ENCODE measurements around the gene THAP4. TPM values are rescaled to one million over a fixed set of nuclear protein-coding genes. Genes with fewer than 3 reads are reported as not detected.

The THAP4 gene, protein sequence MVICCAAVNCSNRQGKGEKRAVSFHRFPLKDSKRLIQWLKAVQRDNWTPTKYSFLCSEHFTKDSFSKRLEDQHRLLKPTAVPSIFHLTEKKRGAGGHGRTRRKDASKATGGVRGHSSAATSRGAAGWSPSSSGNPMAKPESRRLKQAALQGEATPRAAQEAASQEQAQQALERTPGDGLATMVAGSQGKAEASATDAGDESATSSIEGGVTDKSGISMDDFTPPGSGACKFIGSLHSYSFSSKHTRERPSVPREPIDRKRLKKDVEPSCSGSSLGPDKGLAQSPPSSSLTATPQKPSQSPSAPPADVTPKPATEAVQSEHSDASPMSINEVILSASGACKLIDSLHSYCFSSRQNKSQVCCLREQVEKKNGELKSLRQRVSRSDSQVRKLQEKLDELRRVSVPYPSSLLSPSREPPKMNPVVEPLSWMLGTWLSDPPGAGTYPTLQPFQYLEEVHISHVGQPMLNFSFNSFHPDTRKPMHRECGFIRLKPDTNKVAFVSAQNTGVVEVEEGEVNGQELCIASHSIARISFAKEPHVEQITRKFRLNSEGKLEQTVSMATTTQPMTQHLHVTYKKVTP
- total RNA-seq = 49.5 and 57.2 TPM in 2 replicates

DNA sequence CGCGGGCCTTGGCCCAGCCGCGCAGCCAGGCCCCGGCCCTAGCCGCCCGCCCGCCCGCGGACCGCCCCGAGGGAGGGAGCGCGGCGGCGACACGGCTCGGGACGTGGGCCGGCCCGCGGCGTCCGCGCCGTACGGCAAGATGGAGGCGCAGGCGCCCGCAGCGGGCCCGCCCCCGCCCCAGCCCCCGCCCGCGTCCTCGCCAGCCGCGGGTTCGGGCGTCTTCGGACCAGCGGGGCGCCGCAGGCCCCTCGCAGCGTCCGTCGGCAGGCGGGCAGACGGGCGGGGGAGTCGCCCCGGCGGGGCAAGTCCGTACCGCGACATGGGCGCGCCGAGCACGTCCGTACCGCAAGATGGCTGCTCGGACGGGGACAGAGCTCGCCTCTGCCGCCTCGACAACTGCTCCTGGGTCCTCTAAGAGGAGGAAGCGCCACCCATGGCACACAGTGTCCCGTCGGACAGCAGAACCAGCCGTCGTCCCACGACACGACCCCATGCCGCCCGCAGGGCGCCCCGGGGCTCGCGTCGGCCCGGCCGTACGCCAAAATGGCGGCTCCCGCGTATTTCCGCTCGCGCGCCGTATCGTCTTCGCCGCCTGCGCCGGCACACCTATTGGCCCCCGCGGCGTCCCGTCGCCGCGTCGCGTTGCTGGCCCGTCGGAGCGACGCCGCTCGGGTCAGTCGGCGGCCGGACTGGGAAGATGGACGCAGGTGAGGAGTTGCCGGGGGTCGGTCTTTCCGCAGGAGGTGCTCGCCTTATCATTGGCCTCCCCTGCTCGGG is at the start of gene THAP4, which contains the start of gene ATG4B:
THAP4 (minus strand) TSS at position 141 of the 777 bp plus-strand sequence. CDS start 141 bp downstream, outside the sequence.
ATG4B (plus strand) TSS at position 676 of the 777 bp plus-strand sequence; CDS start at position 698, 22 bp downstream.

DNA sequence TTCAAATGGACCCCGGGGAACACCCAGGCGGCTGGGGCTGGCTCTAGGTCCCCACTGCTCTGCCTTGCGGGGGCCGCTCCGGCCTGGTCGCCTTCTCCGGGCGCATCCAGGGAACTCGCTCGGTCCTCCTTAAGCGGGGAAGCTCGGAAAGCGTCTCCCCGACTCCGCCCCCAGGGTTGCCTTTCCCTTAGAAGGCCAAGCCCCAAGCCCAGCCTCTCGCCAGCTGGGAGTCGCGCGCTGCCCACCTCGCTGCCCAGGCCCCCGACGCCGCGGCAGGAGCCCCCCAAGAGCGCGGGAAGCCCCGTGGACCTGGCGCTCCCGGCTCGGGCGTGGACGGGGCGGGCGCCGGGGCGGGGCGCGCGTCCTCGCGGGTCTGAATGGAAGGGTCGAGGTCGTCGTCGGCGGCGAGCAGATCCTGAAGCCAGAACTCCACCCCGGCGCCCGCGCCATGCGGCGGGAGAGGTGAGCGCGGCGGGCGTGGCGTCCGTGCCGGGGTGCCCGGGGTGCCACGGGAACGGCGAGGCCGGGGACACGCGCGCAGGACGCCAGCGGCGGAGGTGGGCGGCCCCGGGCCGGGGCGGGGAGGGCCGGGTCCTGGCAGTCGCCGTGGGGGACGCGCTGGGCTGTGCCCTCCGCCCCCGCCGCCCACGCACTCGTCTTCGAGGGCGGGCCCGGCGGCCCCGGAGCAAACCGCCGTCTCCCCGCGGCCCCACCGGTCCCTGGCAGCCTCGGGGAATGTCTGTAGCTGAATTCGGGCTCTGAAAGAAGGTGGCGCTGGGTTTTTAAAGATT is 78.2 kb downstream of the THAP4 start, which contains the start of gene BOK:
BOK (plus strand) TSS at position 214 of the 791 bp plus-strand sequence. CDS start 739 bp downstream, outside the sequence.

Small RNA genes lying within 50 kb of the gene (small RNA-seq; reads per million reads assigned to genes)
- gene RNA5SP122 = 0.77 reads per million, percentile 48 among the genes with 10 or more reads in this experiment

Other genes with a start within 250 kb of the THAP4 start
- 394 and 449 TPM in 2 replicates for gene STK25, start 128.6 kb downstream of the THAP4 start, total RNA-seq
- gene BOK, start 78.4 kb downstream of the THAP4 start, total RNA-seq = 59.5 and 127 TPM in 2 replicates
- 72.5 and 80.1 TPM in 2 replicates for gene ATG4B, start 535 bp upstream of the THAP4 start, total RNA-seq
- 37.2 and 46.5 TPM in 2 replicates for gene DTYMK, start 49.7 kb upstream of the THAP4 start, total RNA-seq
- 13.7 and 19.3 TPM in 2 replicates for gene ING5, start 64.9 kb upstream of the THAP4 start, total RNA-seq
- 11.0 and 14.0 TPM in 2 replicates for gene D2HGDH, start 97.5 kb upstream of the THAP4 start, total RNA-seq
- gene GAL3ST2, start 139.7 kb upstream of the THAP4 start, total RNA-seq = not detected in 2 replicates
- not detected in 2 replicates for gene NEU4, start 172.0 kb upstream of the THAP4 start, total RNA-seq
- gene PDCD1, start 221.7 kb upstream of the THAP4 start, total RNA-seq = not detected in 2 replicates
- gene RTP5, start 232.6 kb upstream of the THAP4 start, total RNA-seq = not detected in 2 replicates

Data from vein endothelial cell (primary cell).